COLO668 (cell line): ENCODE data around the gene TFDP3.

Experiments used
- DNase-seq: peaks from one replicate; lab custom pipeline; 2025; ENCODE audit not compliant: unreplicated experiment; lab: John Stamatoyannopoulos, UW

Gene TFDP3

GRCh38 chrX:133188631-133189030, 29.5 kb downstream of the TFDP3 start:
- DNase-seq = no peak

DNA sequence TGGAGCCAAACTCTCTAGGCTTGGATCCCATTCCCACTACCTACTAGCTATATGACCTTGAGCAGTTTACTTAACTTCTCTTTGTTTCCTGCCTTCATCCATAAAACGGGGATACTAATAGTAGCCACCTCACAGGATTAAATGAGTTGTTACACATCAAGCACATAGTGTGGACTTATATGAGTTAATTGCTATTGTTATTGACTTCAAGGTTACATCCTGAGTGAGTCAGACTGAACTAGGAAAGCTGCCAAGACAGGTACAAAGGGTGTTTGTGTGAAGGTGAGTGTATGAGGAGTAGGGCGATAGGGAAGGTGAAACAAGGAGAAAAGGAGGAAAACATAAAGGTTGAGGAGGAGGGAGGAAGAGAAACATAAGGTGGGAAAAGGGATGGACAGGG, 32.2 kb downstream of the TFDP3 start:
- no peak for DNase-seq

- DNase-seq = no peak
Observed at GRCh38 chrX:133185119-133185518, 33.0 kb downstream of the TFDP3 start.

- DNase-seq = no peak
Observed at GRCh38 chrX:133183806-133184205, 34.3 kb downstream of the TFDP3 start.

DNA sequence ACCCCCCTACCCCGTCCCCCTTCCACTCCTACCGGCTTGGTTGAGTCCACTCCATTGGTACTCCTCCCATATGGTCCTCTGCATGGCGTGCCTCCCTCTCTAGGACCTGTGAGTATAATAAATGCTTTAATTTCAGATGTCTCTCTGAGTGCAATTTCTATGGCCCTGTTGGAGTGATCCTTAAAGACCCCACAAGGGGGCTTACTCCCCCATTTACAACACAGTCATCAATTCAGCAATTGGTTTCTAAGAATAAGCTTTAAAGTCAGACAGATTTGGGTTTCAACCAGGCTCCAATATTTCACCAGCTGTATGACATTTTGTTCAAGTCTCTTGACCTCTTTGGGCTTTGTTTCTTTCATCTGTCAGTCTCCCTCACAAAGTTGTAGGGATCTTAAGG, 38.7 kb downstream of the TFDP3 start:
- DNase-seq = no peak

DNA sequence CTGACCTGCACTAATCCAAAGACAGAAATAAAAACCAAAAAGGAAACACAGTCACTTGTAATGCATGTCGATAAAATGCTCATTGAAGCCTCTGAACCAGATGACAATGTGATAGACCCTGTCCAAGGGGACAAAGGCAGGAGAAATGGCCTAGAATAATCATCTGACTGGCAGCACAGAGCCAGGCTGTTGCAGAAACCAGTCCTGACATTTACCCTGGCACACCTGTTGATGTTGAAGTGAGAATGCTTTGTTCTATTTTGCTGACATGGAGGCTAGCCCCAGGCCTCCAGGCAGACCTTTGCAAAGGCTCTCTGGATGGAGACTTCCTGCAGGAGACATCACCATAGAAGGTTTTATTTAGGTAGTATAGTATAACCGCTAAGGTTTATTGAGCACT, 41.0 kb downstream of the TFDP3 start:
- peak; percentile 2 for DNase-seq

- DNase-seq = peak; percentile 14
Observed at GRCh38 chrX:133175605-133176004, 42.5 kb downstream of the TFDP3 start.

GRCh38 chrX:133175162-133175561, 43.0 kb downstream of the TFDP3 start:
- DNase-seq = no peak

- DNase-seq = no peak
Observed at GRCh38 chrX:133171962-133172708, 46.0 kb downstream of the TFDP3 start.
